ENCODE data around the gene NUAK1.

The NUAK1 gene

DNA sequence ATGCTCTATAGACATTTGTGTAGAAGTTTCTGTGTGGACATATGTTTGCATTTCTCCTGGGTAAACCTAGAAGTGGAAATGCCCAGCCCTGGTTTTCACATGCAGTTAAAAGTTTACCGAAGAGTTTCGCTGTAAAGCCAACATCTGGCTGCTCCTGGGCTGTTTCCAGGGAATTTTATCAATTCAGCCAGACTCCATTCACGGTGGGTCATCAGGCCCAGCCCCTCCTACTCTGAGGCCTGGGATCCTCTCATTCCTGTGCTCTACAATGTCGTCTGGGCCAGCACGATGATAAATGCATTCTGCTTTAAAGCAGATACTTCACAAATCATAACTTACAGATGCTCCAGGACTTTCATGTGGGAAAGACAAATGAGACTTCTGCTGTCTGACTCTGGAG, 7.1 kb downstream of the NUAK1 start:
- no peak for DNase-seq (ENCODE audit: low read depth in 4 of 4, low spot score in 1 of 4)

GRCh38 chr12:106130474-106131113, 8.2 kb downstream of the NUAK1 start:
- no peak for DNase-seq (ENCODE audit: low read depth in 4 of 4, low spot score in 1 of 4)

GRCh38 chr12:106128585-106129328, 10.0 kb downstream of the NUAK1 start:
- DNase-seq (ENCODE audit: low read depth in 4 of 4, low spot score in 1 of 4): no peak

- no peak for DNase-seq (ENCODE audit: low read depth in 4 of 4, low spot score in 1 of 4)
Measured at GRCh38 chr12:106127338-106128126, 11.2 kb downstream of the NUAK1 start.

- no peak for DNase-seq (ENCODE audit: low read depth in 4 of 4, low spot score in 1 of 4)
Measured at GRCh38 chr12:106126441-106127337, 12.1 kb downstream of the NUAK1 start.

GRCh38 chr12:106125351-106126095, 13.2 kb downstream of the NUAK1 start:
- no peak for DNase-seq (ENCODE audit: low read depth in 4 of 4, low spot score in 1 of 4)

GRCh38 chr12:106123551-106124081, 15.1 kb downstream of the NUAK1 start:
- no peak for DNase-seq (ENCODE audit: low read depth in 4 of 4, low spot score in 1 of 4)

DNA sequence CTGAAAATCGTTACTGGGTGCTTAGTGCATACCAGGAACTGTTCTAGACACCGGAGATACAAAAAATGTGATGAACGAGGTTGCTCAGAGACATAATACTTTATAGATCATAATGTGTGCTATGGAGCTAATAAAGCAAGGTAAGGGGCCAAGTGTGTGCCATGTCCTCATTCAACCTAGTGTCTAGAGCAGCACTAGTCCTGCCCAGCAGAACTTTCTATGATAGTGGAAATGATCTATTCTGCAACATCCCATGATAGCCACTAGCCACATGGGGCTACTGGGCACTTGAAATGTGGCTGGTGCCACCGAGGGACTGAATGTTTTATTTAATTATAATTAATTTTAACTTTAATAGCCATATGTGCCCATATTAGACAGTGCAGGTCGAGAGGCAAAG, 15.6 kb downstream of the NUAK1 start:
- DNase-seq (ENCODE audit: low read depth in 4 of 4, low spot score in 1 of 4): no peak

DNA sequence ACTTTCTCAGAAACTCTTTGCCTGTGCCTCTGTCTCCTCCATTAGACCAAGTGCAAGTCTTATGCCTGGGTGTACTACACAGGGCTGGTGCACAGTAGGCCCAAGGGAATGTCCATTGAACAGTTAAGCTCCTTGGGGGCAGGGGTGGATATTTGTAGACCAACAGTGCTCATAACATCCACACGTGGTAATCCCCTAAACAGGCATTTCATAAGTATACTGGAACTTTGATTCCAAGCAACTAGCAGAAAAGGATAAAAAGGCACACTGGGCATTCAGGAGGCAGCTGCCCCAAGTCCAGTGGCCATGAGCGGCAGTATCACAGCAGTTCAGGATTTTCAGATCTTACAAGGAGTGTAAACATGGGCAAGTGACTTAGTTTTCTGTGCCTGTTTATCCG, 16.8 kb downstream of the NUAK1 start:
- DNase-seq (ENCODE audit: low read depth in 4 of 4, low spot score in 1 of 4): no peak

DNA sequence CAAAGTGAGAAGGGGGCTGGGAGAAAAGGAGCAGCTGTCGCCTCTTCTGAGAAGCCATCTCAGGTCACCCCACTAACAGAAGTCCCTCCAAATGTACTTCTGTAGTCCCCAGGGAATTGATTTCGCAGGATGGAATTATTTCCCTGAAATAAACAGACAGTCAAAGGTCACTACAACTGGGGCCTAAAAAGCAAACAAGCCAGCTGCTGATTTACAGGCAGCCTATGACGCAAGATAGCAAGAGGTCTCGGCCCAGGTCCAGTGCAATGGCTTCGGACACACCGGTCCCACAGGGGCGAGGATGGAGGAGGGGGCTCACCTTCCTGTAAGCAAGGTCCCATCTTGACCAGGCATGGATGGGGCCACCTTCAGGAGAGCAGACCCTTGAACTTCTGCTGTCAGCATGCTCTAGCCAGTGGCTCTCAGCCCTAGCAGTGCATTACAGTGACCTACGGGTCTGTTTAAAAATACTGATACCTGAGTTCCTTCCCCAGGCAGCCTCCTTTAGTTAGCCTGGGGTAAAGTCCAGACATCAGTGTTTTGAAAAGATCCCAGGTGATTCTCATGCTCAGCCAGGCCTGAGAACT, 18.1 kb downstream of the NUAK1 start:
- DNase-seq (ENCODE audit: low read depth in 4 of 4, low spot score in 1 of 4): no peak

DNA sequence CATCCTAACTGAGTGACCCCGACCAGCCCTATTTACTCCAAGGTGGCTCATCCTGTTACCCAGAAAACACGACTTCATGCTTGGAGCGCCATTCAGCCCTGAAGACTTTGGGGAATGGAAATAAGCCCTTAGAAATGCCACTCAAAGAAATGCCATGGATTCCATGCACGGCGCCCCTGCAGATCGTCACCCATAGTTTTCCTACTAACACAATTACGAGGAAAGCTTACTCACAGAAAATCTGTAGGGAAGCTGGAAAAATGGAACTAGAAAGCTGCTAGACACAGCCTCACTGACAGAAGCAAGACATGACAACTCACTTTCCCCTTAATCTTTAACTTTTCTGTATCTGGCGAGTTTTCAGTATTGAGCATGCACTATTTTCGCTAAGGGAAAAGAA, 19.5 kb downstream of the NUAK1 start:
- DNase-seq (ENCODE audit: low read depth in 4 of 4, low spot score in 1 of 4): no peak

GRCh38 chr12:106118381-106119130, 20.2 kb downstream of the NUAK1 start:
- no peak for DNase-seq (ENCODE audit: low read depth in 4 of 4, low spot score in 1 of 4)

GRCh38 chr12:106115440-106115839, 23.3 kb downstream of the NUAK1 start:
- DNase-seq (ENCODE audit: low read depth in 4 of 4, low spot score in 1 of 4): no peak

DNA sequence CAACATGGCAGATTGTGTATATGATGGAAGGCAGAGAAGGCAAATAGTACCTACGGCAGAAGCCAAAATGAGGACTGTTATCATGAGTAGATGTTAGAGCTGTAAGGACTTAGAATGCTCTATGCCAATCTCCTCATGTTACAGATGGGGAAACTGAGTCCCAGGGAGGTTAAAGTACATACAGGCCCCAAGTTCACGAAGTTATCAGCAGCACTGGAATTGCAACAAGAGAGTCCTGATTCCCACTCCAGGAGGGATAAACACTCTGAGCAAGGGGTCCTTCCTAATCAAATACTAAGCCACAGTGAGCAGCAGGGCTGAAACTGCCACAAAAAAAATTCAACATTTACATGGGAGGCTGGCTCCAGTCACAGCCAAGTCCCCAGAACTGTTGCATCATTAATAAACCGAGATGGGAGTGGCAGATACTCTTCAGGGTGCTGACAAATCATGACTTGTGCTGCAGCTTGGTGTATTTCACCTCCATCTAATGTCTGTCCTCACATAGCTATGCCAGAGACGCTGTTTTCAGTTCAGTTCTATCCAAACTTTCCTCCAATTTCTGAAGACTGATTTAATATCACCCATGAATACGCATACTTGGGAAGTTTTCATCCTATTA, 24.2 kb downstream of the NUAK1 start:
- no peak for DNase-seq (ENCODE audit: low read depth in 4 of 4, low spot score in 1 of 4)

DNA sequence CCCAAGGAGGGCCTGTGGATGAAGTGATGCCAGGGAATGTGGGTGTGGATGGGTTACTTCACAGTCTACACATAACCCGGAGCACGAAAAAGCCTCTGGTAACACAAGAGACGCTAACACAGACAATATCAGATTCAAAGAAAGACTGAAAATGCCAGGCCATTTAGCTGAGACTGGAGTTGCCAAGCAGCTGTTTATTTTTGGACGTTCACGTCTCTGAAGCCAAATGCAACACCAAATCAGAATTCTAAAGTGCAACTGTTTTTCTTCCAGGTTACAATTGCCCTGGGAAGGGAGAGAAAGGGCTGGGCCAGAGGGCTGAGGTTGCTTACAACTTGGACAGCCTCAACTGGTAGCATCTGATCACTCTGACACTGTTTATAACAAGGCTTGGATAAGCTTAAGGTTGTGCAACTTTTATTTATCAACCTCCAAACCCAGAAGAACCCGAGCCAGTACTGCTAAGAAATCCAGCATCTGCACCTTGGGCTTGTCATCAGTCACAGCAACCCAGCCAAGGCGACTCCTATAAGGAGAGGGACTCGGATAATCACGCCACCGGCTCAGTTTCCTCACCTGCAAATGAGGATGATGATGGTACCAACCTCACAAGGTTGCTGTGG, 24.8 kb downstream of the NUAK1 start:
- no peak for DNase-seq (ENCODE audit: low read depth in 4 of 4, low spot score in 1 of 4)

DNA sequence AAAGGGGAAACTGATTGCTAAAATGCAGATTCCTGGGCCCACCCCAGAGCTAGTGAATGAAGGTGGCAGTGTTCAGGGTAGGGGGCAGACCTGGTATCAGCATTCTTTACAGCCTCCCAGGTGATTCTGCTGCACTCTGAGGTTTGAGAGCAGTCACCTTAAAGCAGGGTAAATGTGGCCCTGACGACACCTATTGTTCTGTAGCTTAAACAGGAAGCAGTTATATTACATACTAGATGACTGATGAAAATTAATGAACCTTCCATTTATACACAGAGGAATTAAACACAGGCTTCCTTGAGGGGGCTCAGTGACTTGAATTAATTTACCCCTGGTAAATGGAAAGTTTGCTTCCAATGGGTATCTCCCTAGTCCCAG, 25.3 kb downstream of the NUAK1 start:
- DNase-seq (ENCODE audit: low read depth in 4 of 4, low spot score in 1 of 4): no peak

DNA sequence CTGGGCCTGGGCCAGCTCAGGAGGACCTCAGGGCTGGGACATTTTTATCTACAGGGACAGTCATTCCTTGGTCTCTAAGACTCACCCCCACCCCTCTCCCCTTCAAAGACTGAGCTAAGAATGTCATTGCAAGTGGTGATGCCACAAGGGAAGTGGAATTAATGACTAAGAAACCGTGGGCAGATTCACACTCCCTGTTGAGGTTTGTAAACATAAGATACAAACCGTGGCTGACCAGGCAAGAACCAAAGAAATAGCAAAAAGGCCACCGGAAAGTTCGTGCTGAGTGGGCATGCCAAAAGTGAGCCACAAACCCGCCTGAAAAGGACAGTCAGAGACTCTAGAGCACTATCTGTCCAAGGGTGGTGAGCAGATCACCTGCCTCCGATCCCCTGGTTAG, 25.7 kb downstream of the NUAK1 start:
- DNase-seq (ENCODE audit: low read depth in 4 of 4, low spot score in 1 of 4): no peak

DNA sequence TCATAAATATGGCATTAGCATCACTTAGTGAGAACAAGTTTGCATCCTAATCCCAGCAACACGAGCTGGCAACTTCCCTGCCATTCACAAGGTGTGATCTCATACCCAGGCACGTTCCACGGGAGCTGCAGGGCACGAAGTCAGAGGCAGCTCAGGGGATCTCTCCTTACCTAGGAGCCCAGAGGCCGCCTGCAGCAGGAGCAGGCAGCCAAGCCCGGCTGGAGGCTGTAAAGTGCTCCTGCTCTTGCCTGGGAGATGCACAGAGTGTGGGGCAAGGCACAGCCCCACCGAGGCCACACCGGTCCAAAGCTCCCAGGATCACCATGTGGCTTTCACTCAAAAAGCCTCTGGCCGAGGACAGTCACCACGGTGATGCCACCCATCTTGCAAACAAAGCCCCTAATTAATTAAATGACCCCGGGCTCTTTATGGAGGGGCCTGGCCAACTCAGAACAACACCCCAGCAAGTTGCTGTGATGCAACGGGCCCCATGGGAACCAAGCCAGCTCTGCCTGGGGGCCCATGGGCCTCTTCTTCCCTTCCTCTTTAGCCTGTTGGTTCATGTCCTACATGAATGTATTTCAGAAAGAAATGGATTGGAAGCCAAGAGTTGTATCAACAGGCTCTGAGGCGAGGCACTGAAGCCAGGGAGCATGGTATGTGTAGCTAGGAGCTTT, 26.5 kb downstream of the NUAK1 start:
- no peak for DNase-seq (ENCODE audit: low read depth in 4 of 4, low spot score in 1 of 4)

All from stimulated activated CD4-positive, alpha-beta T cell treated with anti-CD3 and anti-CD28 coated beads, Interleukin-1b, Interleukin-23, amount 100 ng/mL, for 24 hours (primary cell).